ELF-1 (cell line): ENCODE measurements around the gene CFAP299.

Source experiments
- DNase-seq: peaks from one replicate; pipeline ENCODE4 v3.0.0-alpha.2; 2016; ENCODE audit warnings: low read depth, low spot score

CFAP299 gene

DNA sequence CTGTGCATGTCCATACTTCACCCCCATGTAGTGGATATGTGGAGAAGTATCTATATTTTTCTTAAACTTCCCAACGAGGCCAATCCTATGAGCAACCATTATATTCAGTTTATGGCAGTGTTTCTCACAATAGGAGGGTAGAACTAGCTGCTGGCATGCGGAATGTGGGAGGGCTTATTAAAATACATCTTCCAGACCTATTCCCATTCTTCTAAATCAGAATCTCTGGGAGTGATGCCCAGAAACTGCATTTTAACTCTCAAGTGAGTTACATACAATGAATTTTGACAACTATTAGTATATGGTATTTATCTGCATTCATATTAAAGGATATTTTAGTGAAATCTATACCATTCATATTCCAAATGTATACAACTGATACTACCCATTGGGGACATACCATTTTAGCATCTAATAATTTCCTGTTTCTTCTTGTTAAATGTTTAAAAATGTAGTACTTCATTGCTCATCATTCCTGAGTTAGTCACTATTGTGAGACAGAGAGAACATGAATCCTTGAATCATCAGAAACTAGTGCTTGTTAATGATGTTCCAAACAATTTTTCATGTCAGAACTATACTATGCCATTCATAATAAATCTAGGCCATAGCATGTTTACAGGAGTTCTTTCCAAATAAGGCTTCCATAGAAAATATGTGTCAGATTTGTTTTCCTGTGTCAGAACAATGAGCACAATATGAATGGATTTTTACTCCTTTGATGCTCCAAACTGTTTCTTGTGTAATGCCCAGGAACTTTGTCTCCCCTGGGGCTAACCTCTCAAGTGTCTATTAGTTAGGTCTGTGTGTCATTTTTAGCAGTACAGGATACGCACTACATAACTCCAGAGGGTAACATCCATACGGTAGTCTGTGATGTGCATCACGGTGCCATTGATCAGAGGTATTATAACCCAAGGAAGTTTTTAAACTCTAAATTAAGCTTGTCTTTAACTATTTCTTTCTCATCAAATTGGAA is 496.1 kb downstream of the CFAP299 start:
- DNase-seq: no peak

- no peak for DNase-seq
Observed at GRCh38 chr4:80839281-80839680, 503.8 kb downstream of the CFAP299 start.

DNA sequence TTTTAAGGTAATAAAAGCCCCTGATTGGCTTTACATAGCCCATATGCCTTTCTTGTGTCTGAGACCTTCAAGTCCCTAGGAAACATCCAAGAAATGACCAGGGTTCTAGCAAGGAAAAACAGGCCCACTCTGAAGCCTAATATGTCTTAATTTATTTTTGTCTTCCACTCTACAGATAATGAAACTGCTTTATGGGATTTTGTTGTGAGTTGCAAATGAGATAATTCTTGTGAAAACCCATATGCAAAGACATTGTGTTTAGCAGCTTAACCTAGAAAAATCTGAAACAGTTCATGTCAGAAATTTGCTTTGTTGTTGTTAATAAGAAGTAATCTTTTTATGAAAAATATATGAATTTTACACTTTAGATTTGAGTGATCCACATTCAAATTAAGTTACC is 504.3 kb downstream of the CFAP299 start:
- DNase-seq: no peak

DNA sequence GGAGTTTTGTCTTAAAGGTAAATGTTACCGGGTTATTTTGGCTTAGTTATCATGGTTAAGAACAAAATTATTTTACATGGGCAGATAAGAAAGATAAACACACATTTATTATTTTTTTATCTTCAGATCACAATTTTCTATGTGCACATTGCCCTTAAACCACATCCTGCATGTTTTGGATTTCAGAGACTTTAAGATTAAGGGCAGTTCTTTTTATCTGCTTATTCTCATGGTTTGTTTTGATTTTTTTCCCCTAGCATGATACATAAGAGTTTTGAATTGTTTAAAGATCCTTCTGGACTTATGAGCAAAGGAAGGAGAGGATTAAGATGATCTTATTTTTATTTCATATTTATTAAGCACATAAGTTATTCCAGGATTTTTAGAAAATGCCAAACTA is 504.9 kb downstream of the CFAP299 start:
- DNase-seq: no peak

DNA sequence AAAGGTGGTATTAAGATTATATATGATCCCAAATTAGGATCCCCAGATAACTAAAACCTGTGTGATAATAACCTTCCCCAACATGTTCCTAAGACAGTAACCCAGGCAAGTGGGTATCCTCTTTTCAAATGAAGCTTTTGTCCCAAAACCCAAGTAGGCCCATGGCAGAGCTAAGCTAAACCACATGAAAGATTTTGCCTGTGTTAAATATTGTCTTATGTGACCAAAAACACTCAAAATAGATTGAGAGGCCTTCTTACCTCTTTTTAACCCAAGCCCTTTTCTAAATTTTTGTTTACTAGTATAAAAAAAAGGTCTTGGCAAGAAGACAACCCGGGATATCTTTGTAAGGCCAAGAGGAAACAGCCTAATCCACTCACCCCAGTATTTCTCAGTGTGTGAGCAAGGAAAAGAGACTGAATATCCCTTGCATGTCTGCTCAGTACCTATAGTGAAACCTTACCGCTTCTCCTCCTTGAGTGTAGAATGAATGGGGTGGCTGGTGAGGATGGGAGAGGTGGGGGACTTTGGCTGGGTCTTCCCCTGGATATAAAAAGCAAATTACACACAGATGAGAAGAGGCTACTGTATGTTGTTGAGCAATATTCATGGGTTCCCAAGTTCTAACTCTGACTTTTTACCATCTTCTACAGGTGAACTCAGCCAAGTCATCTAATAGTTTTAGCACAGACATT is 506.2 kb downstream of the CFAP299 start:
- no peak for DNase-seq

GRCh38 chr4:80846210-80846609 is 510.7 kb downstream of the CFAP299 start:
- no peak for DNase-seq

- no peak for DNase-seq
Observed at GRCh38 chr4:80852061-80852460, 516.5 kb downstream of the CFAP299 start.

GRCh38 chr4:80873571-80873970 is 538.0 kb downstream of the CFAP299 start:
- no peak for DNase-seq

- no peak for DNase-seq
Observed at GRCh38 chr4:80874979-80875378, 539.4 kb downstream of the CFAP299 start.

DNA sequence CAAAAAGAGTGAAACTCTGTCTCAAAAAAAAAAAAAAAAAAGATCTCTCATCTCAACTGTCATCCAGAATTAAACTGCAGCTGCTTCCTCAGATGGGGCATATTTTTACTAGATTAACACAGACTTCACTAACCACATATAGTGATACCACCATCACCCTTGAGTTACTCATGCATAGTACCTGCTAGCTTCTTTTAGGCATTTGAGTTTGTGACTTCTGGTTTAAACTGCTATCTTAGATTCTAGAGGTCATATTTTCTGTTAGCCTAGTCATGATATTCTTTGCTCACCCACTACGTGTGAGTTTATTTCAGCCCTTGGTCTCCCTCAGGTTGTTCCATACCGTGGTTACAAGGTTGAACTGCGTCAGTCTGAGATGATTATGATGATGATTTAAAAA is 540.1 kb downstream of the CFAP299 start:
- DNase-seq: no peak

GRCh38 chr4:80876810-80877209 is 541.3 kb downstream of the CFAP299 start:
- no peak for DNase-seq

GRCh38 chr4:80878218-80878617 is 542.7 kb downstream of the CFAP299 start:
- DNase-seq: no peak

GRCh38 chr4:80897537-80898303 is 562.2 kb downstream of the CFAP299 start:
- no peak for DNase-seq

DNA sequence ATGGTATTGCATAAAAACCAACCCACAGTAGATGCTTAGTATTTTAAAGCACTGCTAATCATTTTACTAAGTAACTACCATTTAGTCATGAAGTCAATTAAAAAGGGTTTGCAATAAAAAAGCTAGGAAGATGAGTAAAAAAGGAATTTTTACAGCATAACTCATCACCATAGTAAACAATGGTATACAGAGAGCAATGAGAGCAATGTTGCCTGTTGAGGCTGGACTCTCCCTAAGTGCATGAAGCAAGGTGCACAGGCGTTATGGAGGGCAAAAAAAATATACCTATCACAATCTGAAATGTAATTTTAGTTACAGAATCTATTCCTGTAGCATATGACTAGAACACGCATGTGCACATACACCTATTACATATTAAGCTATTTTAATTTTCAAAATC is 565.4 kb downstream of the CFAP299 start:
- DNase-seq: no peak

GRCh38 chr4:80903020-80903419 is 567.5 kb downstream of the CFAP299 start:
- DNase-seq: no peak

DNA sequence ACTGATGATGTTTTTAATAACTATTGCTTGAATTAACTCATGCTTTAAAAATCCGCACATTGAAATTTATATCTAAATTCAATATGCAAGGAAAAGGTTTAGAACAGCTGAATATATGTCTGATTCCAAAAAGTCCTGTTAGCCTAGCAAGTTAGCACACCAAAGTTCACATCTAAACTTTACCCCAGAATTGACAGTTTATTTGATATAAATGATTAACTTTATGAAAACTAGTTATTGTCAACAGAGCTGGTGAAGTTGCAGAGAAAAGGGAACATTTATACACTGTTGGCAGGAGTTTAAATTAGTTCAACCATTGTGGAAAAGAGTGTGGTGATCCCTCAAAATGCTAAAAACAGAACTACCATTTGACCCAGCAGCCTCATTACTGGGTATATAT is 574.4 kb downstream of the CFAP299 start:
- DNase-seq: no peak

DNA sequence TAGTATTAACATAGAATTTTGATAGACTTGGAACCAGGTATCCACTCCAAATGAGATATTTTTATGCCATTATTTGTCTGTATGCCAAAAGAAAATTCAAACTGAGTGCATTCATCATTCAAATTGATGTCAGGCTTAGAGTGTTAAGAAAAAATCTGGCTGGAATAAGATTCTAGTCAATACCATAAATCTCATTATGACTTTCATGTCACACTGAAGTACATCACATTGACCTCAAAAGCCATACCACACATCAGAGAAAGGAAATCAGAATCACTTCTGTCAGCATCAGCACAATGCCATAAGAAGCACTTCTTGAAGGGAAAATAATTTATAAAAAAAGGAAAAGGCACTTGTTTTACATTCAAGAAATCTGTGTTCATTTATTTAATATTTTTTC is 575.9 kb downstream of the CFAP299 start:
- DNase-seq: no peak

- no peak for DNase-seq
Observed at GRCh38 chr4:80912350-80912749, 576.8 kb downstream of the CFAP299 start.

DNA sequence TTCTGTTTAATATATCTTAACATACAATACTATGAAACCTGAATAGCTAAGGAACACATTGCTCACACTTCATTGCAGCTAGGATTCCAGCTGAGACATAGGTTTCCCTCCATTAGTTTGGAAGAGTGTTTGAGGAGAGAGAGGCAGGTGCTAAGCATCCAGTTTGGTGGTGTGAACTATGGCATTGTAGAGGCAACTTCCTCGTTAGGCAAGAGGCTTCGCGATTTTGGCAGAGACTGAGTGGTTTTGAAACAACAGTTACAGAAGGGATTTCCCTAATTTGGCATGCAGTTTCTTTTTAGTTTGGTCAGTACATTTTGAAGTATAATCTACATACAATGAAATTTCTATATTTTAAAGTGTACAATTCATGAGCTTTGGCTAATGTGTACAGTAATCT is 577.9 kb downstream of the CFAP299 start:
- no peak for DNase-seq

DNA sequence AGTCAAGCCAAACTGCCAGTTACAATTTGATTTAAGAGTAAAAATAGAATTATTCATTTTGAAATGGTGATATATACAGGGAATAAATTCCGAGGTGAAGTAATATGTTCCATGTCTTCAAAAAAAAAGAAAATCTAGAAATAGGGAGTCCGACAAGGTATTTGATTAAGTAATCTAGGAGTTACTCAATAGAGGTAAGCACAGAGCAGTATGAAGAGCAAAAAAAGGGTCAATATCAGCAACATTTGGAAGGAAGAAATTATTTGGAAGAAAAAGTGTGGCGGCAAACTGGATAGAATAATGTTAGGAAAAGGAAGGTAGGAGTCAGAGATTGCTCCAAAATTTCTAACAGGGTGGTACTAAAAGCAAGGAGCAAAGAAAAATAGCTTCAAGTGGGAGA is 581.2 kb downstream of the CFAP299 start:
- no peak for DNase-seq

DNA sequence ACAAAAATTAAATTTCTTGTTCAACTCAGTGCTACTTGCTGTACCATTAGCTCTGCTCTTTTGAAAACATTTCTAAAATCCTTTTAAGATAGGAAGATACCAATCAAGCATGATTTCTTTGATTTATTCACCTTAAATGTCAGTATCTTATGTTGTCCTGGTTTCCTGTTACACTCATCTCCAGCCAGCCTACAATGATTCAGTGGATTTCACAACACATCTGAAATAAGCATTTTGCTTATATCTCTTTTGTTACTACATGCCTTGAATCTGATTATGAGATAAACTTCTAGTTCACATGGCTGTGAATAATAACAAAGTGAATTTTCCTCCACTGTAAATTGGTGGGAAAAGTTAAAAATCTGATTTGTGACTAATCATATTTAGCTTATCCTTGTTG is 582.5 kb downstream of the CFAP299 start:
- no peak for DNase-seq

DNA sequence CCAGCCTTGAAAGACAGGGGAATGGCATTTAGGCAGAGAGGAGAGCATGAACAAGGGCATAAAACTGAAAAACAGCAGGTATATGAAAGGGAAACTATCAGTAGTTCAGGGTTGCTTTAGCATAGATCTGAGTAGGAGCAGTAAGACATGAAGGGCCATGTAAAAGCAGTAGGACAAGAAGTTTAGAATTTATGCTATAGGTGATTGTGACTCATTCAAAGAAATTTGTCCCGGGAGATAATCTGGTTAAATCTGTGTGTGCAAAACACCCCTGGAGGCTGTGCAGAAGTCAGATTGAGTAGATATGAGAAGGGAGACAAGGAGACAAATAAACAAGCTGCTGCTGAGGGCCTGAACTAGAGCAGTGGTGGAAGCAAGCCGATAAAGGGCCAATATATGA is 585.9 kb downstream of the CFAP299 start:
- no peak for DNase-seq
